Mesendoderm (in vitro differentiated cells): ENCODE measurements around the gene ALDH3A2.
A peak's percentile ranks its signal among the peaks of the same experiment; 100 is the strongest.

ENCODE experiments used
- DNase-seq: peaks from one replicate; pipeline ENCODE4 v3.0.0; 2013
- H2AK5ac ChIP-seq: 2 replicates; pipeline ENCODE4 v1.6.1; 2013; ENCODE audit warnings: low read length, inconsistent platforms
- H2BK120ac ChIP-seq: 2 replicates; pipeline ENCODE4 v1.6.1; 2013; ENCODE audit warnings: low read depth, mild to moderate bottlenecking, low read length, moderate library complexity, mixed read lengths
- H2BK15ac ChIP-seq: replicated peaks from 2 replicates; pipeline ENCODE4 v1.6.1; 2013; ENCODE audit warnings: low read depth, mild to moderate bottlenecking, moderate library complexity
- H2BK5ac ChIP-seq: 2 replicates; pipeline ENCODE4 v1.6.1; 2013; ENCODE audit warnings: low read length, inconsistent platforms
- H3K18ac ChIP-seq: 2 replicates; pipeline ENCODE4 v1.6.1; 2013; ENCODE audit warnings: mild to moderate bottlenecking, low read length, mixed read lengths
- H3K23ac ChIP-seq: one replicate; pipeline ENCODE4 v1.6.1; 2013; ENCODE audit warnings: low read length
- H3K27ac ChIP-seq: 2 replicates; pipeline ENCODE4 v1.5.1; 2013; ENCODE audit warnings: low read depth, mild to moderate bottlenecking, inconsistent platforms, low read length, moderate library complexity
- H3K27me3 ChIP-seq: 2 replicates; pipeline ENCODE4 v1.6.1; 2013; ENCODE audit warnings: low read length, control low read depth, mild to moderate bottlenecking, inconsistent platforms; ENCODE audit not compliant: insufficient read depth, poor library complexity
- H3K36me3 ChIP-seq: 2 replicates; pipeline ENCODE4 v1.6.1; 2013; ENCODE audit warnings: low read length, inconsistent platforms; ENCODE audit not compliant: control insufficient read depth, insufficient read depth
- H3K4ac ChIP-seq: one replicate; pipeline ENCODE4 v1.6.1; 2013; ENCODE audit warnings: low read depth, mild to moderate bottlenecking, low read length, moderate library complexity
- H3K4me1 ChIP-seq: 2 replicates; pipeline ENCODE4 v1.6.1; 2013; ENCODE audit warnings: low read depth, low read length, inconsistent platforms; ENCODE audit not compliant: control insufficient read depth
- H3K4me2 ChIP-seq: 2 replicates; pipeline ENCODE4 v1.6.1; 2013; ENCODE audit warnings: low read length
- H3K4me3 ChIP-seq: 2 replicates; pipeline ENCODE4 v1.5.1; 2013; ENCODE audit warnings: mild to moderate bottlenecking, low read length
- H3K56ac ChIP-seq: one replicate; pipeline ENCODE4 v1.6.1; 2013; ENCODE audit warnings: low read length
- H3K79me1 ChIP-seq: 2 replicates; pipeline ENCODE4 v1.6.1; 2013; ENCODE audit warnings: low read length, inconsistent platforms
- H3K79me2 ChIP-seq: 2 replicates; pipeline ENCODE4 v1.6.1; 2013; ENCODE audit warnings: mild to moderate bottlenecking, low read length; ENCODE audit not compliant: control insufficient read depth, insufficient read depth
- H3K9ac ChIP-seq: 2 replicates; pipeline ENCODE4 v1.6.1; 2013; ENCODE audit warnings: low read length, inconsistent platforms
- H4K5ac ChIP-seq: one replicate; pipeline ENCODE4 v1.6.1; 2013; ENCODE audit warnings: low read length
- H4K8ac ChIP-seq: one replicate; pipeline ENCODE4 v1.6.1; 2013; ENCODE audit warnings: low read depth, mild to moderate bottlenecking, control low read depth, low read length, moderate library complexity
- WGBS: extraction: QIAGEN DNeasy Blood & Tissue Kit; methylation state at CpG from one replicate; pipeline ENCODE4 v1.1.7; 2013; ENCODE audit warnings: low lambda C conversion rate, missing lambda C conversion rate; ENCODE audit not compliant: insufficient coverage; ENCODE audit errors: extremely low coverage; 5-methylcytosine and 5-hydroxymethylcytosine counted together

ALDH3A2 gene

GRCh38 chr17:19703828-19704613 lies 55.5 kb downstream of the ALDH3A2 start:
- Histone ChIP-seq H3K23ac (no peak overlapping the region), H3K56ac (peak overlapping the region; percentile 17), H3K4me2 (no peak overlapping the region), H3K4me1 (peaks cover 7% of the 10 kb centered on the region), H3K27ac (no peak overlapping the region), H2AK5ac (no peak overlapping the region), H2BK15ac (no peak overlapping the region), H3K36me3 (no peaks in the 10 kb centered on the region), H3K27me3 (no peaks in the 10 kb centered on the region), H3K9ac (no peak overlapping the region), H4K8ac (no peak overlapping the region), H3K79me1 (no peaks in the 10 kb centered on the region), H3K79me2 (no peaks in the 10 kb centered on the region), H4K5ac (no peak overlapping the region), H3K18ac (no peak overlapping the region), H3K4ac (no peak overlapping the region), H2BK5ac (no peak overlapping the region), H2BK120ac (no peak overlapping the region), H3K4me3 (no peak overlapping the region)
- peak; percentile 72 for DNase-seq
- WGBS: no CpG with 5 or more reads among the region's 17 CpGs

- no peak overlapping the region for H3K9ac ChIP-seq
- H3K27ac ChIP-seq: no peak overlapping the region
- no peak overlapping the region for H3K18ac ChIP-seq
- no peaks in the 10 kb centered on the region for H3K36me3 ChIP-seq
- H3K27me3 ChIP-seq: no peaks in the 10 kb centered on the region
- H3K79me2 ChIP-seq: no peaks in the 10 kb centered on the region
- H4K5ac ChIP-seq: no peak overlapping the region
- H2BK15ac ChIP-seq: no peak overlapping the region
- no peak for DNase-seq
- peaks cover 7% of the 10 kb centered on the region for H3K4me1 ChIP-seq
- H4K8ac ChIP-seq: no peak overlapping the region
- no peak overlapping the region for H3K56ac ChIP-seq
- no peak overlapping the region for H3K23ac ChIP-seq
- no peaks in the 10 kb centered on the region for H3K79me1 ChIP-seq
- no peak overlapping the region for H3K4me2 ChIP-seq
- H2BK5ac ChIP-seq: no peak overlapping the region
- no peak overlapping the region for H2BK120ac ChIP-seq
- H2AK5ac ChIP-seq: no peak overlapping the region
- no CpG with 5 or more reads among the region's 13 CpGs for WGBS
- H3K4me3 ChIP-seq: no peak overlapping the region
- H3K4ac ChIP-seq: no peak overlapping the region
Observed at GRCh38 chr17:19705201-19705600, 56.6 kb downstream of the ALDH3A2 start.

- no CpG with 5 or more reads among the region's 22 CpGs for WGBS
- no peak overlapping the region for H3K4ac ChIP-seq
- no peaks in the 10 kb centered on the region for H3K79me2 ChIP-seq
- no peaks in the 10 kb centered on the region for H3K79me1 ChIP-seq
- H3K36me3 ChIP-seq: no peaks in the 10 kb centered on the region
- H3K18ac ChIP-seq: no peak overlapping the region
- no peak overlapping the region for H3K9ac ChIP-seq
- H3K27me3 ChIP-seq: no peaks in the 10 kb centered on the region
- no peak for DNase-seq
- H3K27ac ChIP-seq: no peak overlapping the region
- H3K4me2 ChIP-seq: no peak overlapping the region
- no peak overlapping the region for H2BK5ac ChIP-seq
- H2AK5ac ChIP-seq: no peak overlapping the region
- peaks cover 7% of the 10 kb centered on the region for H3K4me1 ChIP-seq
- H2BK120ac ChIP-seq: no peak overlapping the region
- no peak overlapping the region for H3K4me3 ChIP-seq
- H3K23ac ChIP-seq: no peak overlapping the region
- H2BK15ac ChIP-seq: no peak overlapping the region
- H4K5ac ChIP-seq: no peak overlapping the region
- no peak overlapping the region for H4K8ac ChIP-seq
- H3K56ac ChIP-seq: no peak overlapping the region
Observed at GRCh38 chr17:19705771-19706770, 57.5 kb downstream of the ALDH3A2 start.

- Histone ChIP-seq H2BK5ac (no peak overlapping the region), H2BK15ac (no peak overlapping the region), H3K27me3 (no peaks in the 10 kb centered on the region), H3K4ac (no peak overlapping the region), H3K4me3 (no peak overlapping the region), H3K23ac (no peak overlapping the region), H3K79me2 (no peaks in the 10 kb centered on the region), H3K4me1 (peaks cover 7% of the 10 kb centered on the region), H3K9ac (no peak overlapping the region), H4K5ac (no peak overlapping the region), H3K27ac (no peak overlapping the region), H4K8ac (no peak overlapping the region), H3K79me1 (no peaks in the 10 kb centered on the region), H3K56ac (no peak overlapping the region), H3K18ac (no peak overlapping the region), H2BK120ac (no peak overlapping the region), H3K36me3 (no peaks in the 10 kb centered on the region), H3K4me2 (no peak overlapping the region), H2AK5ac (no peak overlapping the region)
- WGBS: no CpG with 5 or more reads among the region's 12 CpGs
- DNase-seq: no peak
Observed at GRCh38 chr17:19706791-19707727, 58.5 kb downstream of the ALDH3A2 start.

GRCh38 chr17:19707728-19708221 lies 59.2 kb downstream of the ALDH3A2 start:
- no peaks in the 10 kb centered on the region for H3K36me3 ChIP-seq
- no peak overlapping the region for H3K27ac ChIP-seq
- peaks cover 7% of the 10 kb centered on the region for H3K4me1 ChIP-seq
- no peak overlapping the region for H4K8ac ChIP-seq
- no peak overlapping the region for H3K9ac ChIP-seq
- no peak overlapping the region for H3K4me3 ChIP-seq
- WGBS: no CpG with 5 or more reads among the region's 11 CpGs
- H3K4ac ChIP-seq: no peak overlapping the region
- H3K56ac ChIP-seq: no peak overlapping the region
- no peak for DNase-seq
- H2BK5ac ChIP-seq: no peak overlapping the region
- H3K79me2 ChIP-seq: no peaks in the 10 kb centered on the region
- H3K23ac ChIP-seq: no peak overlapping the region
- H2AK5ac ChIP-seq: no peak overlapping the region
- no peaks in the 10 kb centered on the region for H3K27me3 ChIP-seq
- H3K18ac ChIP-seq: no peak overlapping the region
- H3K79me1 ChIP-seq: no peaks in the 10 kb centered on the region
- no peak overlapping the region for H2BK120ac ChIP-seq
- no peak overlapping the region for H2BK15ac ChIP-seq
- no peak overlapping the region for H3K4me2 ChIP-seq
- H4K5ac ChIP-seq: no peak overlapping the region
